ENCODE measurements around the gene GABRB3.

GABRB3 gene

DNA sequence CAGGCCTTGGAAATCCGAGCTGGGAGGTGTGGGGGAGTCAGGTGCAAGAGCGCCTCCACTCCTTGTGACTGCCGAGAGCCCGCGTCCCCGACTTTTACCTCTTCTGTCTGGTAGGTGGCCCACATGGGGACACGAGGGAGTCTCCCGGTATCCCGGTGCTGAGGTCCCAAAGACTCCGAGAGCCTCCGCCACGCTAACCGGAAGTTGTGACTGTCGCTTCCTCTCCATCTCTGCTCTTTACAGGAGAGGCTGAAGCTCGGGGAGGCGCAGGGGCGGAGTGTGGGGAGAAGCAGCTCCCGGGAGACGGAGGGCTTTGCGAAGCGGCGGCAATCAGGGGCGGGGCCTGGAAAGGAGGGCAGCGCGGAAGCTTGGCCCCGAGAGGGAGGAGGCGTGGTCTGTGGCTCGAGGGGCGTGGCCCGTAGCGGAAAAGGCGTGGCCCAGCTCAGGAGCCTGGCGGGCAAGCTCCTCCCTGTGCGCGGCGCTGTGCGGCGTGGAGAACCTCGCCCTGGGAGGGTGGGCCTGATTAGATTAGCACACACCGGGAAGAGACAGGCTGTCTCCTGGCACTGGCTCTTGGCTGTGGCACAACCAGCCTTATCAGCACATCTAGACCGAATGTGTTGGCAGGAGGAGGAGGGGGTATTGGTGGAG lies 143.9 kb downstream of the GABRB3 start:
- no peak for DNase-seq (ENCODE audit: low read depth)

DNA sequence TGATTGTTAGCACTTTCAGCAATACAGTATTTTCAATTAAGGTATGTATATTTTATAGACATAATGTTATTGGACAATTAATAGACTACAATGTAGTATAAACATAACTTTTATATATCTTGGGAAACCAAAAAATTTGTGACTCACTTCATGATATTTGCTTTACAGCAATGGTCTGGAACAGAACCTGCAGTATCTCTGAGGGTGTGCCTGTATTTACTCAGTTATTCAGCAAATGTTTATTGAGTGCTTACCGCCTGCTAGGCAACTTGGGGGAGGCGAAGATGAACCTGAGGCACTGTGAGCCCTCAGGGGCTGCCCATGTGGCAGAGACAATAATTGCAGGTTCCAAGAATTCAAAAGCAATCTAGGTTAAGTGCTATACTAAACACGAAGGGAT lies 144.8 kb downstream of the GABRB3 start:
- DNase-seq (ENCODE audit: low read depth): no peak

DNA sequence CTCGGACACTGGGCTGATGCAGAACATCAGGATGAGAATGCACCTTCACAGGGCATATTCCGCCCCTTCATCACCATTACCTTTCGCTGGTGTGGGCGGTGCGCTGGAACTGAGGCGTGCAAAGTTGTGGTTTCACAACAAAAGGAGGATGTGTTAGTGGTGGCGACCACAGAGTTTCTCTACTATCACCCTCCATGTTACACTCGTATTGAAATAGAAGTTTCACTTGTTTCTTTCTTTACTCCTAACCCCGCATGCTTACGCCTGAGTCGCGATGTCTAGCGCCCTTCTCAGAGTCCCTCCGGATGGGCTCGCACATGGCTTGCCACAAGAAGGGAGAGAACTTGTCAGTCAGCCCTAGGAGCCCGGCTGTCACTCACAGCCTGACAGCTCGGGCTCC lies 148.7 kb downstream of the GABRB3 start:
- DNase-seq (ENCODE audit: low read depth): no peak

DNA sequence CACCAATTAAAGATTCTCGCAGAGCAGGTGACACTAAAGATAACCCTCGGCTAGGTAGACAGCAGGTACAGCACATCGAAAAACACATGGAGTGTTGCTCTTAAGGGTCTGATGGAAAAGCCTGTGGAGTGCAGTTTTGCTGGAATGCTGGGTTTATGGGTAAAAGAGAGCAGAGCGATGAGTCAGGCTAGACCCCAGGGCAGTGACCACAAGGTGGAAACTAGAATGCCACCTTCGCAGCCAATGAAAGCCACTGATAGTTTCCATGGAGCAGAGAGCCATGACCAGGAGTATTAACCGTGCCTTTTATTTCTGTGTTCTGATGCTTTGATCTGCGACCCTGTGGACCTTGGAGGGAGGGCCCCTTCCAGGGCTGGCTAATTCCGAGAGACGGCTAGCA lies 149.8 kb downstream of the GABRB3 start:
- DNase-seq (ENCODE audit: low read depth): no peak

DNA sequence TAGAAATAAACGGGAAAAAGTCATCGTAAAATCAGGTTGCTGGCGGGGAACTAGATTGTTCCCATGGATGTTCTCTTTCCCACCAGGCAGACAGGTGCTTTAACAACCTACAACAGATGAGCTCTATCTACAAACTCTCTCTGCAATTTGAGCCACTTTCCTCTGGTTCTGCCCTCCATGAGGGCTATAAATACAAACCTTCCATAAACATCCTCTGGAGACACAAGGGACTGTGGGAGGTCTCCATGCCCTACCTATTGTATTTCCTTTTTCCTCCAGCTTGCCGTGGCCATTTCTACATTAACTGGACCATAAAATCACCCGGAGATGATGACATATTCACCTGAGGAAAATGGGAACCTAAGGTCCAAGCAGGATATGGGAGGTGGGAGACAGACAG lies 151.1 kb downstream of the GABRB3 start:
- DNase-seq (ENCODE audit: low read depth): no peak

DNA sequence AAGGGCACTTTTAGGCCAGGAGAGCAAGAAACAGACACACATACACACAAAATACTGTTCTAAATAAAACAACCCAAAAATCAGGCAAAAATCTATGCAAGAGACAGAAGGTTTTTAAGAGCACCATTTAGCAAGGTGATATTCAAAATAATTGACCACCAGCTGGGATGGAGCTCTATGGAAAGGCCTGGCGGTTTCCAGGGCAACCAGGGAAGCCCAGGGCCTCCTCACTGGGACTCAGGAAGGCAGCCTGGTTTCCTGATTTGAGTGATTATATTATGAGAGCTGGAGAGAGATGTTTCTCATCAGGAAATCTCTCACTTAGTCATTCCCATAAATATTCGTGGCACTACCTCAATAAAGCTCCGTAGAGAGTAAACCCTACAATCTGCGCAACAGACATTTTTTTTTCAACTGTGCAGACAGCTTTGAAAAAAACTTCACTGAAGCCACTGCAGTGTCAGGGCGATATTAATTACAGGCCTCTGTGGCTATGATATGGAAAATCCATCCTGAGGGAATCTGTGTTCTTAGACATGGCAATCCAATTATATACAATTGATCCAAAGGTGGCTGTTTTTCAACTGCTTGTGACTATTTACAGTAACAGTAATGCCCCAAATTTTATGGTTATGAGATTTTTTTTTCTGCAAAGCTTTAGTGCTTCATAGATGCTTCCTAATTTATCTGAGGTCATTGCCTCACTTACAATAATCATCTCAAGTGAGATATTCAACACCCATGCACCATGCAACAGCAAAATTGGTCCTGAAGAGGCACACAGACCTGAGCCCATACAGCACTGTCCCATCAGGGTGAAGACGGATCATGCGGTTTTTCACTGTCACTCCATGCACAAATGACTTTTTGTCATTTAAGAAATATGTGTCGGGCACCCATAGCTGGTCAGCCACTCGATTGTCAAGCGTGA lies 152.1 kb downstream of the GABRB3 start:
- DNase-seq (ENCODE audit: low read depth): no peak

DNA sequence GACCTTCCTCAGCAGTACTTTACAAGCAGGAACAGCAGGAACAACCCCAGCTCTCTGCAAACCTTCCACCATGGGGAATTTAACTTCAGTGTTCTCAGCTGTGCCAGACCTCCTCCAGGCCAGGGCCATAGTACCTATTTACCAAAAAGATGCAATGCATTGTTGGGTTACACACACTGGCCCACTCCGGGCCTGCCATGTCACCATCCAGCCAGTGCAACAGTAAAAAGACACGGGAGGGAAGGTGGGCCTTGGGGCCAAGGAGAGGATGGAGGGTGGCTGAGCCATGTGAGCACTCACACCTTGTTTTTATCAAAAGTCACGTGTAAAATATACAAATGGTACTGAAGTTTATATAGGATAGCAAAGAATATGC lies 157.0 kb downstream of the GABRB3 start:
- DNase-seq (ENCODE audit: low read depth): no peak

DNA sequence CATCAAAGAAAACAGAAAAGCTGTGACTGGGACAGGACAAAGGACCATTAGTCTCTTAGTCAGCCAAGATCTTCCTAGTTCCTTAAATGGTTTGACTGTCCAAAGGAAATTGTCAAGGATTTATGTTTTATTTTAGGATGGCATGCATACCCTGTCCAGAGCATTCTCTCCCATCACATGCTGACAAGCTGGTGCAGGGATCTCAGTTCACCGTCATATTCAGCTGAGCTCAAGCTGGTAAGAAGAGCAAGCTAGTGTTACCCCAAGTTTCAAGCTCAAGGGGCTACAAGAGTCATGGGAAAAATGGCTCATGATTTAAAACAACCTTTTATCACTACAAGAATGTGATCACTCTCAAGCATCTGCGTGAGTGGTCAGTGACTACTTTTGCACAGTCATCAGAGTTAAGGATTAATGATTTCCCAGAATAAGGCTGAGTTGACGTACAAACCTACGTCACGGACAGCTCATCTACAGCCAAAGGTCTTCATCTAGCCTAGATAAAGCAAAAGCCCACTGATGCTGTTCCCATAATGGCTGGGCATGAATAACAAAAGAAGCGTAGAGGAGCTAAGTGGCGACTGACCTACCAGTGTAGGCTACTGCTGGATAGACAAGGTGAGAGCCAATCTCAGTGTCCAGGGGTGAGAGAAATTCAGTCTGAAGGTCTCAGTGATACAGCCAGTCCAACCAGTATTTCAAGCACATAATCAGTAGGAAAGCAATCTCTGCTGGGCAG lies 157.5 kb downstream of the GABRB3 start:
- no peak for DNase-seq (ENCODE audit: low read depth)

DNA sequence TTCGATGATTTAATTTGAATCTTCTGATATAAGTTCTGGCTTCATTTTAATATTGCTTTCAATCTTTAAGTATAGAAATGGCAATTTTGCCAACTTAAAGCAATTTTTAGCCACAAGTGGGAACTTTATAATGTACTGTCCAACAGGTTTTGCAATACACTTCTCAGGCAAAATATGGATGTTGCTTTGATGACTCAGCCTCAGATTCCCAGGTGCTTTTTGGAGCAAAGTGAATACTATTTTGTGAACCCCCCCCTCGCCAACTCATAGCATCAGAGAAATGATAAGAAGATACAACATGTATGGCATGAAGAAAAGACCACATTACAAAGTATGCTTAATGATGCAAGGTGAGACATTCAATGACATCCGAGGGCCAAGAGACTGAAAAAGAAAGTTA lies 158.1 kb downstream of the GABRB3 start:
- no peak for DNase-seq (ENCODE audit: low read depth)

DNA sequence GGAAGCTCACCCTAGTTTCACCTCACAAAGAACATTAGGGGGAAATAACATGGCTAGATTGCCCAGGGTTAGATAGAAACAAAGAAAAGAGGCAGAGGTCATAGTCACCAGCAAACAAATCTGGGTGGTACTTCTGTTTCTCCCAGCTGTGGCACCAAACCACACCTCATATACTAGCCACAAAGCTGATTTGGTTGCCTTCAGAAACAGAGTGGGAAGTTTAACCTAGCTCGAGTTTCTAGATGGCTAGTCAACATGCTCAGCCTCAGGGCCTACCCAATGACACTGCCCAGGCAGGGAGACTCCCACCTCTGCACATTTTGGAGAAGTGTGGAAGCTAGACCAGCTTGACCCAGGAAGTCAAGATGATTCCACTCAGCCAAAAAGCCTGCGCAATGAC lies 174.2 kb downstream of the GABRB3 start:
- DNase-seq (ENCODE audit: low read depth): no peak

DNA sequence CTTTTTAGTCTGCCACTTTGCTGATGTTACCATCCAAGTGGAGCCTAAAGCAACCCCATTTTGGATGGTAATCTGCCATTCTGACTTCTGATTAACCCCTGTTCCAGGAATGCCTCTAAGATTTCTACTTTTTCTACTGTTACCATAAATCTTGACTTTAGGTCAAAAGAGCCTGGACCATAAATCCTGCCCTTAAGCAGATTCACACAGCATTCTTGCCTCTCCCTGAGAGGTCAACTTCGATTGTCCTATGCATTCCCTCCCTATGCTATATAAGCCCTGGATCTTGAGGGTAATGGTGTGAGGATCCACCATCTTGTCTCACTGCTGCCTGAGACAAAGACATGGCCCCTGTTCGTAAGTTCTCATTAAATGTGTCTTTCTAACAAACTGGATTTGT lies 177.3 kb downstream of the GABRB3 start:
- no peak for DNase-seq (ENCODE audit: low read depth)

DNA sequence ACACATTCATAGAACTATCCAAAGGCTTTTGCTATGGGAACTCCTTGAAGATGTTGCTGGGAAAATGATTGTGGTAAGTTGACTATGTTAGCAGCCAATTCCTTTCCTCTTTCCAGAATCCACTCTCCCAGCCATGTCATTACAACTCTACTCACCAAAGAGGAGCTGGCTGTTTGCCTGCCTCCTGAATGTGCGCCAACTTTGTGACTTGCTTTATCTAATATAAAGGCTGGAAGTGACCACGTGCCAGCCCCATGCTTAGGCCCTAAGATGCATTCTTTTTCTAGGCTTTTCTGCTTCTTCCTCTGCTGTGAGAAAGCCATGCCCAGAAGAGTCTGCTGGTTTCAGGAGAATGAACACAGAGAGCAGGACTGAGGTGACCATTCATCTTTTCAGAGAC lies 182.2 kb downstream of the GABRB3 start:
- DNase-seq (ENCODE audit: low read depth): no peak

DNA sequence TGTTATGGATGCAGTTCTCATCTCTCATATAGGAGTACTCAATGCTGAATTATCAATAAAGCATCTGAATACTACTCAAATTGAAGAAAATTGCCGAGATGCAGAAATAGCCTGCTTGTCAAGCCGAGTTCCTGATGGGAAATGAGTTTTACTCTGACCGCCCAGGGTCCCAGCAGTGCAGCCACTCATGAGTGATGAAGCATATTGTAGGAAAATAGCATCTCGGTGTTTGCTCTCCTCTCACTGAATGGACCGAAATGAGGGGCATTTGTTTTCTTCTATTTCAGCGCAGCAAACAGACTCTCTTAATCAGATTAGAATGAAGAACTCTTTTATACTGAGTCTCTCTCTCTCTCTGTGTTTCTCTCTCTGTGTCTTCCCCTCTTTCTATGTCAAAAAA lies 190.0 kb downstream of the GABRB3 start:
- DNase-seq (ENCODE audit: low read depth): no peak

DNA sequence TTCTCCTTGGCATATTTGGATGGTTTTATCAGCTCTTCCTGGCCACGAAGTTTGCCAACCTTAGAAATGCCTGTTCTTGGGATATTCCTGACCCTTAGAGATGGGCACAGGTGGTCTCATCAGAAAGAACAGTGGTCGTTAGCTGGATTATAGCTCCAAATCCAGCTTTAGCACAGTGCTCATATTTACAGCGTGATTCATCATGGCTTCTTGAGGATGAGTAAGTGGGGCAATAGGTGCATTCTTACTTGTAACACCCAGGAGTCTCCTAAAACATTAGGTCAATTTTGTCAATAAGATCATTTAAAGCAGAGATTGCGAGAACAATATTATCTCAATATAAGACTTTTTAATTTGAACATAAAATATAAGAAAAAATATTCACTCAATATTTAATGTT lies 191.9 kb downstream of the GABRB3 start:
- no peak for DNase-seq (ENCODE audit: low read depth)

DNA sequence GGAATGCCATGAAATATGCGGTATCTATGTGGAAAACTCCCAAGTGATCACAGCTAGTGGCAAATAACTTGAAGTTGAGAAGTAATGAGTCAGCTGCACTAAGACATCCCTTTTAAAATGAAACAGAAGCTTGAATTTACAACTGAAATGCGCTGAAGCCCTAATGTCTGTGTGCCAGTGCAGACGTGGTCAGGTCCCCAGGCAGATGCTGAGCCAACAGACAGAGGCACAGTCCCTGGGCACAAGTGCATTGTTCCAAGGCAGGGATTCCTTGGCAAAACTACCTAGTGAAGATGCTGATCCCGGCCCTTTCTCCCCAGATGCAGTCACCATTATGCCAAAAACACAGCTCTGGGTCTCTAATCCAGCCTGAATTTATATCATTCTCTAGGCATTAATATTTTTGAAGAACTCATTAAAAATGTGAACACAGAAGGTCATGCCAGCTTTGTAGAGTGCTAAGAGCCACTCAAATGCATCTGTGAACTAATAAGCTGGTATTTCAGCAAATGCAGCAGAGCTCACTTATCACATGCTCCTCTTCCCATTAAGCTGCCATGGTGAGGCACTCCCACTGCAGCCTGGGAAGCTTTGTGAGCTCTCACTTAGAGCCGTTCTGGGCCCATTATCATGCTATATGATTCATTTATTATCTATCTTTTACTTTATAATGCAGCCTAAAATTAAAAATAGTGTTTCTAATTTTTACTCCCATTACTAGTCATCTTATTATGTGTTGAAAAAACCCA lies 200.1 kb downstream of the GABRB3 start:
- DNase-seq (ENCODE audit: low read depth): no peak

DNA sequence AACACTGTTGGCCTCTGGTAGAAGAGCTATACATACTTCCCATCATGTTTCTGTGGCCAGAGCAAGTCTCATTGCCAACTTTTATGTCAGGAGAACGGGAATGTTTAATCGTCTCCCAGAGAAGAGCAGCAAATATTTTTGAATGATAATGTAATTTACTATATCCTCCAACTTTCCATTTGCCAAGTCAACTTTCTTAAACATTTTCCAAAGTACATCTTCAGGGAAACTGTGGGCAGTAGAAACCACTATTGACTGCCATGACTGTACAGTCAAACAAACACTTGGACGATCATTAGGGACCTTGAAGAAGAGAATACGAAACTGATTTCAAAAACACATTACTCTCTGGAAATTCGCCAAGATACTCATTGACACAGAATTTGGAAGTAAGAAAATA lies 201.5 kb downstream of the GABRB3 start:
- DNase-seq (ENCODE audit: low read depth): no peak

DNA sequence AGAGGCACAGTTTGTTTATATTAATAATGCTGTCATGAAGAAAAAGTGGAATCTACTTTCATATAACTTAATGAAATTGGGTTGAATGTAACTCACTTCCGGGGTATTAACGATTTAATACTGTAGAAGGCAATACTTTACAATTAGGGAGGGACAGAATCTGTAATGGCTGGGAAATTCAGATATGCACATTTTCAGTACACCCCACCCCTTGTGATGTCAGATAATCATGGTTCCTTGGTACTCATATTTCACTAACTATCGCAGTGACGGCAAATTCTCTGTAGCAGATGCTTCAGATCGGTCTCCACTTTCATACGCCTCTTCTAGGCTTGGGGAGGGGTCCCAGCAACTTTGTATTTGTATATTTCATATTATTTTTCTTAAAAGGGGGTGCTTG lies 207.3 kb downstream of the GABRB3 start:
- DNase-seq (ENCODE audit: low read depth): no peak

DNA sequence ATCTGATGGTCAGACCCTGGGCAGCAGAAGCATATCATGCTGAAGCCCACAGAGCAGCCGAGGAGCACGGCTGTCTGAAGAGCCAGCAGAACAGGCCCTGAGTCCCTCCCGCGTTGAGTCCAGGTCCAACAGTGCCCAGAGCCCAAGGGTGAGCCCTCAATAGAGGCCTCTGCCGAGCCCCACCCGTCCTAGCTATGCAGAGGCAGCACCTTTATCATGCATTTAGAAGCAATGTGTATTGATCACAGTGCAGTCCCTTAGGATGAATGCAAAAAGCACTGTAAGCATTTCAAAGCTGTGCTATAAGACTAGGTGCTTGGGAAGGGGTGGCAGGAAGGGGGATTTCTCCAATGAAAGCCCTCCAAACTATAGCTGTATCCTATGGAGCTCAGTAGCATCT lies 208.5 kb downstream of the GABRB3 start:
- no peak for DNase-seq (ENCODE audit: low read depth)

DNA sequence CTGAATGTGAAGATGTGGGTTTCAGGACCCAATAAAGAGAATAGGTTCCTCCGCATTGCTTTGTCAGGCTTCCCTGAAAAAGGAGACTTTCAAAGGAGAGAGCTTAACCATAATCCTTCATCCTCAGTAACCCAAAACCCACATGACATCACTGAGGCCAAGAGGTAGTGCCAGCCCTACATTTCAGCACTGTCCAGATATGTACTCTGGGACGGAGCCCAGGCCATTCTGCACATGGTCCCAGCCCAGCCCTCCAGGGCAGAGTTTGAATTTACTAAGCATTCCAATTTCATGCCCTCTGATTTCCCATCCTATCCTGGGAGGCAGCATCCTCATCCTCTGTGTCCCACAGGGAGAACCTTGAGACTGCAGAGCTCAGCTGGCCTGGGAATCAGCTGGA lies 210.5 kb downstream of the GABRB3 start:
- DNase-seq (ENCODE audit: low read depth): no peak

DNA sequence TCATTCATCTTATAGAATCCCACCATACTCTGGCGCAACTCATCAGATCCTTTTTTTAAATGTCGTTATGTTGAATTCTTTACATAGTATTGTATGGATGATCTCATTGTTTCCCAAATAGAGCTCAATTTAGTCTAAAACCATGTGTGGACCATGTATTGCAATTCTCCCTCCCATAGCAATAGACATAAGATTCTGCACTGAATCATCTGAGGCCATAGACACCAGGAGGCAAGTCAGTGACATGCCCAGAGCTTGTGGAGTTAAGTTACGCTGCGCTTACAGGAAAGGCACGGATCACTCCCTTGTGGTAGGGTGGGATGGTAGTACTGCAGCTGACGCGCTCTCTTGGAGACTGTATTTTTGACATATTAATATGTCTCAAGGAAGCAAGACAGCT lies 211.0 kb downstream of the GABRB3 start:
- DNase-seq (ENCODE audit: low read depth): no peak

DNA sequence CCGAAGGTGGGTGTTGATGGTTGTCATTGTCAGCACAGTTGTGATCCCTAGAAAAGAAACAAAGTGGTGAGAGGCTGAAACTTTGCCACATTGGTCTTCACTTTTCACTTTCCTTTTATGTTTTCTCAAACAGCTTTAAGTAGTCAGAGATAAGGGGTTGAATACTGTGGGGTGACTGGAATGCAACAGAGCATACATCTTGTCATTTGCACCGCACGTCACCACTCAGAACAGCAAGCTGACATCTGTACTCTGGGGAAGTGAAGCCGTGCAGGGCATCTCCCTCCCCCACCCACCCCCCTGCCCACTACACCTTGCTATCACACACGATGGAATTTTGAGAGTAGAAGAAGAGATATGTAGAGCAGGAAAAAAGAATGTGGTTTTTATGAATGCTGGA lies 211.7 kb downstream of the GABRB3 start:
- DNase-seq (ENCODE audit: low read depth): no peak

DNA sequence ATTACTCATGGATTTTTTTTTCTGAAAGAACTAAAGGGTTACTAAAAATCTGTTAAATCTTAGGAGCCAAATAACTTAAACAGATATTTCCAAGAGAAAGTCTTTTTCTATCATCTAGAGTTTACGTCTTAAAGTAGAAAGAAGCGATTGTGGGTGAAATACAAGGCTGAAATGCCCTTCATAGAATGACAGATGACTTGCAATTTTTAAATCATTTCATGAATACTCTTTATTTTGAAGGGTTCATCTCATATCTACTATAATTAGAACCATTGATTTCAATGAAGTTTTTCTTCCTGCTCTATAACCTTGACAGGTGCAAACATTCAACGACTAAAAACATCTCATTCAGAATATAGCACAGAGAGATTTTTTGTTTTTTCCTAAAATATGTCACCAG lies 217.0 kb downstream of the GABRB3 start:
- DNase-seq (ENCODE audit: low read depth): no peak

Data from stromal cell of bone marrow (primary cell).